Measurements from ENCODE around the gene SCN2B.

SCN2B gene

DNA sequence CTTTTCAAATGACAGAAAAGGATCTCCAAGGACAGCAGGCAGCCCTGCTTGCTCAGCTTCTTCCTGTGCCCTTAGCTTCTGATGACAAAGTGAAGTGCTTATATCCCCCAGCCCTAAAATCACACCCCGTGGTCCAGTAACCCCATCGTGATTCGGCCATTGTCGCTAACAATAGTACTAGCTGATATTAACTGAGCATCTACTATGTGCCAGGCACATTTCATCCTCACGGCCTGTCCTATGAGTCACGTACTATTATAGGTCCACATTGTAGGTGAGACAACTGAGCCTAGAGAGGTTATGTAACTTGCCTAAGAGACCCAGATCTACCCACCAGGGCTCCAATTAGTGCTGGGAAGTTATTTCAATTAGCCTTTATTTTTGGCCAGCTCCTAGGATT, 29.9 kb downstream of the SCN2B start:
- Histone ChIP-seq H3K4me3 (ENCODE audit: low read depth, low read length) (no peak overlapping the region), H2AFZ (no peak overlapping the region), H3K79me2 (no peaks in the 10 kb centered on the region), H3K4me1 (no peaks in the 10 kb centered on the region), H3K9ac (no peak overlapping the region), H3K9me3 (ENCODE audit: control insufficient read depth, low read length) (no peaks in the 10 kb centered on the region), H3K27ac (no peak overlapping the region), H3K27me3 (ENCODE audit: control insufficient read depth, insufficient read depth, low read length) (no peaks in the 10 kb centered on the region), H3K4me2 (ENCODE audit: low read length) (no peak overlapping the region), H3K36me3 (ENCODE audit: control insufficient read depth, insufficient read depth, low read length) (no peaks in the 10 kb centered on the region)
- TF ChIP-seq, protein P1, sequence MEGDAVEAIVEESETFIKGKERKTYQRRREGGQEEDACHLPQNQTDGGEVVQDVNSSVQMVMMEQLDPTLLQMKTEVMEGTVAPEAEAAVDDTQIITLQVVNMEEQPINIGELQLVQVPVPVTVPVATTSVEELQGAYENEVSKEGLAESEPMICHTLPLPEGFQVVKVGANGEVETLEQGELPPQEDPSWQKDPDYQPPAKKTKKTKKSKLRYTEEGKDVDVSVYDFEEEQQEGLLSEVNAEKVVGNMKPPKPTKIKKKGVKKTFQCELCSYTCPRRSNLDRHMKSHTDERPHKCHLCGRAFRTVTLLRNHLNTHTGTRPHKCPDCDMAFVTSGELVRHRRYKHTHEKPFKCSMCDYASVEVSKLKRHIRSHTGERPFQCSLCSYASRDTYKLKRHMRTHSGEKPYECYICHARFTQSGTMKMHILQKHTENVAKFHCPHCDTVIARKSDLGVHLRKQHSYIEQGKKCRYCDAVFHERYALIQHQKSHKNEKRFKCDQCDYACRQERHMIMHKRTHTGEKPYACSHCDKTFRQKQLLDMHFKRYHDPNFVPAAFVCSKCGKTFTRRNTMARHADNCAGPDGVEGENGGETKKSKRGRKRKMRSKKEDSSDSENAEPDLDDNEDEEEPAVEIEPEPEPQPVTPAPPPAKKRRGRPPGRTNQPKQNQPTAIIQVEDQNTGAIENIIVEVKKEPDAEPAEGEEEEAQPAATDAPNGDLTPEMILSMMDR (IDR thresholded peaks at IDR 0.05) = no peak

DNA sequence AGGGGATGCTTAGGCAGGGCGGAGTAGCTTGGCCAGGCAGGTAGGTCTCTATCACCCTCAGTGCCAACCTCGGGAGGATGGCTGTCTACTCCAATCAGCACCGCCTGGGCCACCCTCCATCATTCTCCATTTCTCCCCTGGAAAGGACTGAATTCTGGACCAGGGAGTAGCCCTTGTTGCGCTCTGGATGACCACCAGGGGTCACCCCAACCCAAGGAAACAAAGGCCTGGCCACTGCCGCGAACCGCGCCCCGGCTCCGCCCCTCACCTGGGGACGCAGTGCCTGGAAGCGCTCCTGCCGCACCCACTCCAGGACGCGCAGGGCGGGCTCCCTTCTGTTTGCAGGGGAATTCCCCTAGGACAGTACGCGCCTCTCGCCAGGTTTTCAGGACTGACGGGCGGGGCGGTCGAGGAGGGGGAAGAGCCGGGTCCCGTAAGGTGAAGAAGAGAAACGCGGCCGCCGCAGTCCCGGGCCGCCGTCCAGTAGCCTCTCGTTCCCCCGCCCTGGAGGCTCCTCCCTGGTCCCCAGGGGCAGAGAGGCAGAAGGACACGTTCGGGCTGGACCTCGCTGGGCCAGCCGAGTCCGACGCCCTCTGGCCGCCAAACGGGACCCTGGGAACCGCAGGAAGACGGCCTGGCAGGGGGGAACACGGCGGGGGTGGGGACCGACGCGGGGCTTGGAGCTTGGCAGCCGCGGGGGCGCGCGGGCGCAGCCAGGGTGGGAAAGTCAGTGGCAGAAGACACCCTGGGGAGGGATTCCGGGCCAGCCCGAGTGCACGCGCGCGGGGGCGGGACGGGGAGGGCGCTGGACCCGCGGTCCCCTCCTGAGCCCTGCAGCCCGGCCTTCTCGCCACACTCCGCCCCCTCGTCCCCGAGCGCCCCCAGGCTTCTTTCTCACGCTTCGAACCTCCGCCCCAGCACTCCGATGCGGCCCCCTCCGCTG, 30.9 kb downstream of the SCN2B start:
- peak overlapping the region; percentile 87 for H2AFZ ChIP-seq
- H3K9ac ChIP-seq = no peak overlapping the region
- H3K4me1 ChIP-seq = no peaks in the 10 kb centered on the region
- H3K4me2 ChIP-seq (ENCODE audit: low read length) = peak overlapping the region; percentile 68
- TF ChIP-seq, protein P1 (IDR thresholded peaks at IDR 0.05) = peak; percentile 77
- no peaks in the 10 kb centered on the region for H3K36me3 ChIP-seq (ENCODE audit: control insufficient read depth, insufficient read depth, low read length)
- peak overlapping the region; percentile 54 for H3K4me3 ChIP-seq (ENCODE audit: low read depth, low read length)
- H3K27me3 ChIP-seq (ENCODE audit: control insufficient read depth, insufficient read depth, low read length) = no peaks in the 10 kb centered on the region
- H3K9me3 ChIP-seq (ENCODE audit: control insufficient read depth, low read length) = no peaks in the 10 kb centered on the region
- peak overlapping the region; percentile 32 for H3K27ac ChIP-seq
- no peaks in the 10 kb centered on the region for H3K79me2 ChIP-seq

DNA sequence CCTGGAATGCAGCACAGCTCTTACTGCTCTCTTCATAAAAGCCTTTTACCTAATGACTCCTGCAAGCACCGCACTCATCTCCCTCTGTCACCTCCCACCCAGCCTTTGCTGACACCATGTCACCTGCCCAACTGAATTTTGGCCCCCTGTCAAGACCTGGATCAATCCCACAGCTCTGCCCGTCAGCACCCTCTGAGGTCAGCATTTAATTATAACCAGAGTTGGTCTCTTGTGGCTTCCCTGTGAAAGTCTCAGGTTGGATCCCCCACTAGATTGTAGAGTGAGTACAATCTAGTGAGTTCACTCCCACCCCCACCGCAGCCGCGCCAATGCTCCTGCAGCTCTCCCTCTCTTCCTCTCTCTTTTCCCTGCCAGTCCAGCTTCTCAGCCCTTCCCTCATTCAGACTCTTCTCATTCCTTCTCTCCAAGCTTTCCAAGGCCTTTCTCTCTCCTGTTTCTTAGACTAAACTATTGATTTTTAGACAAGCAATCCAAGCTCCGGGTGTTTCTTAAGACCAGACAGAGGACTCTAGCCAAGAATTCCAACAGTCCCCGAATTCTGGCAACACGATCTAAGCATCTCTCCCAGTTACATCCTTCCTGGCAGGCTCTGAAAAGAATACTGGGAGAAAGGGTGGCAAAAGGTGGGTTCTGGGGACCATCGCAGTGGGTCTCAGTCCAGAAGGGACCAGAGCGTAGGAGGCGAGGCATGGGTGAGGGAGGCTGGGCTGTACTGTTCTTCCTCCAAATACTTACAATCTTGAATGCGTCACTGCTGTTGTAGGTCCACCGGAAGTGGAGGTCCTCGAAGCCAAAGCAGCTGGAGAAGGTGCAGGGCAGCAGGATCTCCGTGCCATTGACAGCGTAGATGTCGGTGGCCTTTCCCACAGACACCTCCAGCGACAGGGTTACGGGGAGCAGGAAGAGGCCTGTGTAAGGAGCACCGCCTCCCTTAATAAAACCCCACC, 31.9 kb downstream of the SCN2B start:
- H3K9ac ChIP-seq = no peak overlapping the region
- no peak overlapping the region for H3K27ac ChIP-seq
- H3K4me2 ChIP-seq (ENCODE audit: low read length) = no peak overlapping the region
- H3K79me2 ChIP-seq = no peaks in the 10 kb centered on the region
- H3K4me3 ChIP-seq (ENCODE audit: low read depth, low read length) = no peak overlapping the region
- no peaks in the 10 kb centered on the region for H3K4me1 ChIP-seq
- no peaks in the 10 kb centered on the region for H3K36me3 ChIP-seq (ENCODE audit: control insufficient read depth, insufficient read depth, low read length)
- no peaks in the 10 kb centered on the region for H3K9me3 ChIP-seq (ENCODE audit: control insufficient read depth, low read length)
- TF ChIP-seq, protein P1 (IDR thresholded peaks at IDR 0.05) = no peak
- no peaks in the 10 kb centered on the region for H3K27me3 ChIP-seq (ENCODE audit: control insufficient read depth, insufficient read depth, low read length)
- H2AFZ ChIP-seq = no peak overlapping the region

DNA sequence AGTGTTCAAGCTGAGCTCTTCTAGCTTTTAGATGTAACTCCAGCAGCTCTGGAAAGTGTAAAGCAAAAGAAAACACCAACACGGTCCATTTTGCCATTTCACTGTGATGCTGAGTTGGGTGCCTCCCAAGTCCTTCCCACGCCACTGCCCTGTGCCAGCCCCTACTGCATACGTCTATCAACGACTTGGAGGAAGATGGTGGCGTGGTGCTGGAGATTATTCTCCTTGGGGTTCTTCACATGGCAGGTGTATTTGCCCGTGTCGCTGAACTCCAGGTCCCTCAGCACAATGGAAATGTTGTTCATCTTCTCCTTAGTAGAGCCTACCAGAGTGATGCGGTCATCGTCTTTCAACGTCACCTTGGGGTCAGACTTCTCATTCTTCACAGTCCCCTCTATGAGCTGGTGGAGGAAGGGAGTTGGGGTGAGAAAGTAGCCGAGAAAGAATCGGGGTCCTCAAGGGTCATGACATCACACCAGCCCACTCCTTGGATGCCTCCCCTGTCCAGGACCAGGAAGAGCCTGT, 32.7 kb downstream of the SCN2B start:
- no peak overlapping the region for H2AFZ ChIP-seq
- H3K27me3 ChIP-seq (ENCODE audit: control insufficient read depth, insufficient read depth, low read length) = no peaks in the 10 kb centered on the region
- TF ChIP-seq, protein P1 (IDR thresholded peaks at IDR 0.05) = no peak

More for the DNA sequence above, 32.7 kb downstream of the SCN2B start:
- Histone ChIP-seq H3K27ac (no peak overlapping the region), H3K4me1 (no peaks in the 10 kb centered on the region), H3K4me3 (ENCODE audit: low read depth, low read length) (no peak overlapping the region), H3K9me3 (ENCODE audit: control insufficient read depth, low read length) (no peaks in the 10 kb centered on the region), H3K9ac (no peak overlapping the region), H3K79me2 (no peaks in the 10 kb centered on the region), H3K4me2 (ENCODE audit: low read length) (no peak overlapping the region), H3K36me3 (ENCODE audit: control insufficient read depth, insufficient read depth, low read length) (no peaks in the 10 kb centered on the region)
